DMS79 (cell line): ENCODE data around the gene PRRG3.
"Not testable (repeated sequence)": the region's sequence is repeated elsewhere in the genome, so short reads cannot be mapped to it uniquely, and the experiment has no call there.

Experiments used
- DNase-seq: peaks from one replicate; lab custom pipeline; 2025; lab: John Stamatoyannopoulos, UW

Gene PRRG3

GRCh38 chrX:151694661-151695582 lies at the start of gene PRRG3:
TSS of gene PRRG3 (plus strand) at chrX:151695458. CDS start at chrX:151698815, 3,357 bp downstream.
- DNase-seq = no peak

- DNase-seq = no peak
Measured at GRCh38 chrX:151675121-151675746, 20.0 kb upstream of the PRRG3 start.

GRCh38 chrX:151676196-151676595 lies 19.1 kb upstream of the PRRG3 start:
- no peak for DNase-seq

- no peak for DNase-seq
Measured at GRCh38 chrX:151679798-151680402, 15.4 kb upstream of the PRRG3 start.

- DNase-seq = no peak
Measured at GRCh38 chrX:151680805-151681204, 14.5 kb upstream of the PRRG3 start.

GRCh38 chrX:151687635-151688034 lies 7.6 kb upstream of the PRRG3 start:
- no peak for DNase-seq

GRCh38 chrX:151688695-151689094 lies 6.6 kb upstream of the PRRG3 start:
- no peak for DNase-seq

GRCh38 chrX:151692825-151693224 lies 2.4 kb upstream of the PRRG3 start:
- no peak for DNase-seq

- DNase-seq = no peak
Measured at GRCh38 chrX:151694121-151694520, 1.1 kb upstream of the PRRG3 start.

- no peak for DNase-seq
Measured at GRCh38 chrX:151695583-151696340, 504 bp downstream of the PRRG3 start.

- not testable (repeated sequence) for DNase-seq
Measured at GRCh38 chrX:151697082-151697481, 1.8 kb downstream of the PRRG3 start.

- DNase-seq = no peak
Measured at GRCh38 chrX:151697522-151697921, 2.3 kb downstream of the PRRG3 start.

- no peak for DNase-seq
Measured at GRCh38 chrX:151698485-151698884, 3.2 kb downstream of the PRRG3 start.

- DNase-seq = no peak
Measured at GRCh38 chrX:151699746-151700145, 4.5 kb downstream of the PRRG3 start.

GRCh38 chrX:151700581-151700980 lies 5.3 kb downstream of the PRRG3 start:
- DNase-seq = no peak

GRCh38 chrX:151701071-151701470 lies 5.8 kb downstream of the PRRG3 start:
- no peak for DNase-seq

- no peak for DNase-seq
Measured at GRCh38 chrX:151701531-151701930, 6.3 kb downstream of the PRRG3 start.

GRCh38 chrX:151702026-151702714 lies 6.9 kb downstream of the PRRG3 start:
- no peak for DNase-seq

- DNase-seq = no peak
Measured at GRCh38 chrX:151702741-151703340, 7.6 kb downstream of the PRRG3 start.

- DNase-seq = peak; percentile 50
Measured at GRCh38 chrX:151703487-151703886, 8.2 kb downstream of the PRRG3 start.

- no peak for DNase-seq
Measured at GRCh38 chrX:151704041-151704663, 8.9 kb downstream of the PRRG3 start.
